NT2/D1 (cell line): ENCODE data around the gene C2CD2.

Source experiments
- DNase-seq: peaks from one replicate; pipeline ENCODE4 v3.0.0-alpha.2; 2011; ENCODE audit warnings: low read depth, low spot score
- H3K27me3 ChIP-seq: 2 replicates; pipeline ENCODE4 v1.6.0; 2011; ENCODE audit warnings: mild to moderate bottlenecking; ENCODE audit not compliant: insufficient read length, insufficient read depth
- H3K36me3 ChIP-seq: 2 replicates; pipeline ENCODE4 v1.6.1; 2011; ENCODE audit warnings: mild to moderate bottlenecking, low read length, mixed read lengths; ENCODE audit not compliant: insufficient read depth, insufficient read length
- H3K4me1 ChIP-seq: 2 replicates; pipeline ENCODE4 v1.5.1; 2011; ENCODE audit not compliant: insufficient read depth, insufficient read length
- H3K4me3 ChIP-seq: 2 replicates; pipeline ENCODE4 v1.5.1; 2011; ENCODE audit warnings: low read depth; ENCODE audit not compliant: insufficient read length
- H3K9ac ChIP-seq: 2 replicates; pipeline ENCODE4 v1.6.0; 2011; ENCODE audit warnings: low read depth; ENCODE audit not compliant: insufficient read length
- H3K9me3 ChIP-seq: 2 replicates; pipeline ENCODE4 v1.5.1; 2011; ENCODE audit warnings: mild to moderate bottlenecking, low read length; ENCODE audit not compliant: insufficient read depth
- SUZ12 ChIP-seq: IDR thresholded peaks from 2 replicates; pipeline ENCODE4 v1.6.1; 2011; ENCODE audit not compliant: insufficient read length, insufficient read depth; ENCODE audit errors: extremely low read depth
- YY1 ChIP-seq: IDR thresholded peaks from 2 replicates; pipeline ENCODE4 v1.6.1; 2011; ENCODE audit not compliant: insufficient read length, insufficient read depth
- ZNF274 ChIP-seq: IDR thresholded peaks from 2 replicates; pipeline ENCODE4 v1.6.1; 2011; ENCODE audit warnings: mild to moderate bottlenecking, low read depth, low read length

Gene C2CD2

GRCh38 chr21:41927727-41928409, 25.9 kb downstream of the C2CD2 start:
- Histone ChIP-seq H3K4me3 (no peak overlapping the region), H3K9ac (no peak overlapping the region), H3K9me3 (no peaks in the 10 kb centered on the region), H3K4me1 (peaks cover 26% of the 10 kb centered on the region), H3K36me3 (no peaks in the 10 kb centered on the region), H3K27me3 (no peaks in the 10 kb centered on the region)
- DNase-seq: no peak
- TF ChIP-seq YY1: no peak
- TF ChIP-seq ZNF274: no peak
- no peak for TF ChIP-seq SUZ12

- Histone ChIP-seq H3K27me3 (no peaks in the 10 kb centered on the region), H3K9ac (no peak overlapping the region), H3K4me3 (no peak overlapping the region), H3K9me3 (no peaks in the 10 kb centered on the region), H3K36me3 (no peaks in the 10 kb centered on the region), H3K4me1 (peaks cover 22% of the 10 kb centered on the region)
- no peak for DNase-seq
- TF ChIP-seq SUZ12: no peak
- TF ChIP-seq YY1: no peak
- TF ChIP-seq ZNF274: no peak
These were observed 27.0 kb downstream of the C2CD2 start for GRCh38 chr21:41926807-41927171.

- Histone ChIP-seq H3K4me1 (peaks cover 22% of the 10 kb centered on the region), H3K4me3 (no peak overlapping the region), H3K36me3 (no peaks in the 10 kb centered on the region)
These were observed 27.6 kb downstream of the C2CD2 start for GRCh38 chr21:41926117-41926806.

GRCh38 chr21:41925767-41926116, 28.1 kb downstream of the C2CD2 start:
- Histone ChIP-seq H3K9ac (peak overlapping the region; percentile 50), H3K4me3 (no peak overlapping the region), H3K9me3 (no peaks in the 10 kb centered on the region), H3K4me1 (peaks cover 18% of the 10 kb centered on the region), H3K27me3 (no peaks in the 10 kb centered on the region), H3K36me3 (no peaks in the 10 kb centered on the region)
- no peak for DNase-seq
- TF ChIP-seq SUZ12: no peak
- TF ChIP-seq YY1: no peak
- TF ChIP-seq ZNF274: no peak

More at GRCh38 chr21:41926117-41926806, 27.6 kb downstream of the C2CD2 start:
- TF ChIP-seq ZNF274 (no peak), YY1 (no peak)
- H3K27me3 ChIP-seq: no peaks in the 10 kb centered on the region
- H3K9me3 ChIP-seq: no peaks in the 10 kb centered on the region
- H3K9ac ChIP-seq: peak overlapping the region; percentile 50
- peak; percentile 54 for DNase-seq

DNA sequence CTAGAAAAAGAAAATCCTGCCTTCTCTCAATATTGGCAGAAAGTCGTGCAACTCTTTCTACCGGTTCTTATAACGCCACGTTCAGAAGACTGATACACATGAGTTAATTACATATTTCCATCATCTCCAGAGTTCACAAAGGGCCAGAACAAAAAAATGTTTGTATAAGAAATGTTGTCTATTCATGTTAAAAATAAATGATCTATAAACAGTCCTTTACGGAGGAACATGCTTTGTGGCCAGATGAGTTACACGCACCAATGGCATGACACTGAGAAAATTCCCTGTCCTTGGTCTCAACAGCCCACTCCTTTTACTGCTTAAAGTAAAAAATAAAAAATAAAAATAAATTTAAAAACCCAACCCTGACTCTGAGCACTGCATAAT, 29.5 kb downstream of the C2CD2 start:
- peaks cover 12% of the 10 kb centered on the region for H3K4me1 ChIP-seq
- H3K4me3 ChIP-seq: no peak overlapping the region
- H3K9me3 ChIP-seq: no peaks in the 10 kb centered on the region
- H3K9ac ChIP-seq: no peak overlapping the region
- TF ChIP-seq ZNF274 (no peak), YY1 (no peak), SUZ12 (no peak)
- no peaks in the 10 kb centered on the region for H3K36me3 ChIP-seq
- no peaks in the 10 kb centered on the region for H3K27me3 ChIP-seq
- DNase-seq: no peak

GRCh38 chr21:41923631-41924367, 30.0 kb downstream of the C2CD2 start:
- no peaks in the 10 kb centered on the region for H3K9me3 ChIP-seq
- no peak overlapping the region for H3K9ac ChIP-seq
- H3K27me3 ChIP-seq: no peaks in the 10 kb centered on the region
- TF ChIP-seq SUZ12: no peak
- TF ChIP-seq ZNF274: no peak
- TF ChIP-seq YY1: no peak
- peaks cover 8% of the 10 kb centered on the region for H3K4me1 ChIP-seq
- H3K4me3 ChIP-seq: no peak overlapping the region
- H3K36me3 ChIP-seq: no peaks in the 10 kb centered on the region
- no peak for DNase-seq

DNA sequence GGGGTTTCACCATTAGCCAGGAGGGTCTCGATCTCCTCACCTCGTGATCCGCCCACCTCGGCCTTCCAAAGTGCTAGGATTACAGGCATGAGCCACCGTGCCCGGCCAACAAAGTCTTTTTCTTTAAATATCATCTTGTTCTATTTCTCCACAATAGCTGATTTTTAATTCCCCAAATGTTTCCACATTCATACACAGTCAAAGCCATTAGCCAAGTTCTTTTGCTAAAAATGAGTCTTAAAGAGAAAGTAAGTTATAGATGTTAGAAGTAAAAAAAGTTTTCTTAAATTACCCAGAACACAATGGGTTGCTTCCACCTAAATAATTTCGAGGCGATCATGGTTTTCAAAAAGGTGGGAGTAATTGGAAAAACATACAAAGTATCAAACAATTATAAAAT, 30.6 kb downstream of the C2CD2 start:
- H3K9me3 ChIP-seq: no peaks in the 10 kb centered on the region
- peaks cover 6% of the 10 kb centered on the region for H3K4me1 ChIP-seq
- no peaks in the 10 kb centered on the region for H3K27me3 ChIP-seq
- H3K36me3 ChIP-seq: peaks cover 2% of the 10 kb centered on the region
- TF ChIP-seq YY1 (no peak), SUZ12 (no peak), ZNF274 (no peak)
- no peak overlapping the region for H3K9ac ChIP-seq
- no peak for DNase-seq
- H3K4me3 ChIP-seq: no peak overlapping the region
